ENCODE data around the gene PPIP5K2. TPM values are rescaled to one million over a fixed set of nuclear protein-coding genes. Genes with fewer than 3 reads are reported as not detected.

The PPIP5K2 gene
- total RNA-seq, 6 donors from 2014 or later, result 10.9 to 48.5 (median 34.7) TPM

- Histone ChIP-seq H3K27me3 (no peaks in the 10 kb centered on the region), H3K4me3 (no peak overlapping the region), H3K36me3 (no peaks in the 10 kb centered on the region), H3K4me1 (peaks cover 0 to 9% (median 4%) of the 10 kb centered on the region in 4 donors), H3K27ac (no peak overlapping the region), H3K9me3 (no peaks in the 10 kb centered on the region)
- no peak for ATAC-seq (ENCODE audit: low FRiP score in 2 of 2)
- 0 to 50% methylated on average over 1 of the region's 1 CpG for WGBS, 2 donors
- TF ChIP-seq POLR2A (IDR thresholded peaks at IDR 0.05) (no peak), POLR2AphosphoS5 (IDR thresholded peaks at IDR 0.05) (no peak), EP300 (IDR thresholded peaks at IDR 0.05) (no peak), CTCF (IDR thresholded peaks at IDR 0.05) (no peak)
- DNase-seq, result no peak
These were observed 134.8 kb downstream of the PPIP5K2 start for GRCh38 chr5:103254921-103255320.

GRCh38 chr5:103255691-103256090 lies 135.6 kb downstream of the PPIP5K2 start:
- Histone ChIP-seq H3K27me3 (no peaks in the 10 kb centered on the region), H3K4me1 (peaks cover 1 to 14% (median 5%) of the 10 kb centered on the region in 4 donors), H3K27ac (no peak overlapping the region), H3K36me3 (no peaks in the 10 kb centered on the region), H3K4me3 (no peak overlapping the region), H3K9me3 (no peaks in the 10 kb centered on the region)
- 92 to 93% methylated on average over 7 of the region's 7 CpGs for WGBS, 2 donors
- no peak for TF ChIP-seq POLR2A (IDR thresholded peaks at IDR 0.05)
- TF ChIP-seq EP300 (IDR thresholded peaks at IDR 0.05), result no peak
- no peak for TF ChIP-seq CTCF (IDR thresholded peaks at IDR 0.05)
- no peak for TF ChIP-seq POLR2AphosphoS5 (IDR thresholded peaks at IDR 0.05)
- ATAC-seq (ENCODE audit: low FRiP score in 2 of 2) (no peak), DNase-seq (no peak)

- Histone ChIP-seq H3K27me3 (no peaks in the 10 kb centered on the region), H3K27ac (no peak overlapping the region), H3K9me3 (no peaks in the 10 kb centered on the region), H3K4me3 (no peak overlapping the region), H3K36me3 (no peaks in the 10 kb centered on the region), H3K4me1 (peaks cover 5 to 14% (median 10%) of the 10 kb centered on the region in 4 donors)
- ATAC-seq (ENCODE audit: low FRiP score in 2 of 2) (no peak), DNase-seq (no peak)
- TF ChIP-seq EP300 (IDR thresholded peaks at IDR 0.05) (no peak), POLR2A (IDR thresholded peaks at IDR 0.05) (no peak), POLR2AphosphoS5 (IDR thresholded peaks at IDR 0.05) (no peak), CTCF (IDR thresholded peaks at IDR 0.05) (no peak)
- 79 to 82% methylated on average over 4 of the region's 4 CpGs for WGBS, 2 donors
These were observed 136.1 kb downstream of the PPIP5K2 start for GRCh38 chr5:103256178-103256577.

- TF ChIP-seq CTCF (IDR thresholded peaks at IDR 0.05) (no peak), POLR2AphosphoS5 (IDR thresholded peaks at IDR 0.05) (peak in 1 of 2 donors; percentile 76), POLR2A (IDR thresholded peaks at IDR 0.05) (peak in 3 of 4 donors; percentile 38 to 77 (median 73)), EP300 (IDR thresholded peaks at IDR 0.05) (peak in 1 of 4 donors; percentile 24)
- WGBS, 2 donors, result 0 to 1% methylated on average over 4 to 32 of the region's 45 CpGs
- no peaks in the 10 kb centered on the region for H3K9me3 ChIP-seq
- ATAC-seq (ENCODE audit: low FRiP score in 2 of 2) (peak; percentile 98 to 99), DNase-seq (peak; percentile 96 to 99)
- peak within 1 kb of the TSS; percentile 70 to 96 (median 89) for H3K4me3 ChIP-seq
- H3K36me3 ChIP-seq, result no peaks in the 10 kb centered on the region
- H3K27me3 ChIP-seq, result no peaks in the 10 kb centered on the region
- H3K4me1 ChIP-seq, result peaks cover 5 to 27% (median 25%) of the 10 kb centered on the region in 4 donors
- H3K27ac ChIP-seq, result peak within 1 kb of the TSS; percentile 84 to 90 (median 89)
These were observed 138.4 kb downstream of the PPIP5K2 start, which contains the start of gene MACIR for GRCh38 chr5:103258368-103258956. Gene MACIR (plus strand): TSS chr5:103258763. CDS start chr5:103275920, 17,157 bp downstream.

Measured in upper lobe of left lung (tissue), 6 donors.